Lung (tissue), 12 donors: Measurements from ENCODE around the gene OR6M1. TPM values are rescaled to one million over a fixed set of nuclear protein-coding genes. Genes with fewer than 3 reads are reported as not detected.

Experiments
- ATAC-seq: fragments of 200-7000 bp; cut with Tn5 transposase; one replicate; pipeline ENCODE4 v1.9.1; 2020; ENCODE audit warnings: moderate number of reproducible peaks; ENCODE audit not compliant: insufficient read depth, low FRiP score
- DNase-seq, 3 donors: peaks; one replicate each; pipeline ENCODE4 v3.0.0-alpha.2; 2013 to 2017
- H3K27ac ChIP-seq, 2 donors: one replicate each; pipeline ENCODE4 v1.5.1; 2013; ENCODE audit warnings: mild to moderate bottlenecking in 2 of 2, moderate library complexity in 2 of 2, control low read depth in 1 of 2, inconsistent platforms in 1 of 2, low read depth in 1 of 2, low read length in 1 of 2
- H3K27me3 ChIP-seq, 3 donors: one replicate each; pipeline ENCODE4 v1.5.1; 2013; ENCODE audit warnings: low read length in 2 of 3; ENCODE audit not compliant: control insufficient read depth in 3 of 3, insufficient read depth in 3 of 3
- H3K36me3 ChIP-seq, 4 donors: one replicate each; pipeline ENCODE4 v1.5.1; 2013; ENCODE audit warnings: low read length in 4 of 4, mild to moderate bottlenecking in 1 of 4, moderate library complexity in 1 of 4; ENCODE audit not compliant: control insufficient read depth in 4 of 4, insufficient read depth in 4 of 4
- H3K4me1 ChIP-seq, 5 donors: one replicate each; pipeline ENCODE4 v1.5.1; 2013; ENCODE audit warnings: low read length in 5 of 5, mild to moderate bottlenecking in 2 of 5, moderate library complexity in 1 of 5; ENCODE audit not compliant: control insufficient read depth in 5 of 5, insufficient read depth in 5 of 5
- H3K4me3 ChIP-seq: one replicate; pipeline ENCODE4 v1.5.1; 2013; ENCODE audit warnings: mild to moderate bottlenecking, control low read depth, moderate library complexity
- H3K9ac ChIP-seq, 2 donors: one replicate each; pipeline ENCODE4 v1.5.1; 2013; ENCODE audit warnings: low read length in 2 of 2, control low read depth in 1 of 2; ENCODE audit not compliant: insufficient read depth in 1 of 2
- H3K9me3 ChIP-seq, 4 donors: one replicate each; pipeline ENCODE4 v1.5.1; 2013; ENCODE audit warnings: low read length in 3 of 4, mild to moderate bottlenecking in 1 of 4, moderate library complexity in 1 of 4; ENCODE audit not compliant: control insufficient read depth in 4 of 4, insufficient read depth in 3 of 4
- WGBS, 2 donors: extraction: QIAGEN DNeasy Blood & Tissue Kit; methylation state at CpG; one replicate each; pipeline ENCODE4 v1.1.7; 2013; 5-methylcytosine and 5-hydroxymethylcytosine counted together
- polyA plus RNA-seq, 2 donors: library from polyadenylated mRNA; stranded (reverse); fragments of 200-250 nt; gene quantifications; one replicate each; pipeline ENCODE4 v1.2.1, GENCODE V29; 2013
- total RNA-seq, 2 donors: library from RNA; depleted of rRNA in 1 of 2; stranded (reverse); fragments of >200 nt in 1 of 2; gene quantifications; one replicate each; pipeline ENCODE4 v1.2.1, GENCODE V29; 2014 to 2021
- TF ChIP-seq, protein P1 (sequence below): IDR thresholded peaks from 2 replicates; pipeline ENCODE4 v1.5.1; 2012; ENCODE audit warnings: mild to moderate bottlenecking; ENCODE audit errors: control extremely low read depth, extremely low read depth
- donor health status: control.
- donor health status: control.
- donor health status: Bipolar disorder and iron deficiency.
- donor health status: healthy.
- donor health status: DM: yes; HTN: yes; CAD: no.

Gene OR6M1
- total and polyA plus RNA-seq, 4 donors: not detected

GRCh38 chr11:123775715-123776549 is 30.2 kb downstream of the OR6M1 start:
- no peaks in the 10 kb centered on the region for H3K9me3 ChIP-seq
- no peak overlapping the region for H3K4me3 ChIP-seq
- TF ChIP-seq, protein P1, sequence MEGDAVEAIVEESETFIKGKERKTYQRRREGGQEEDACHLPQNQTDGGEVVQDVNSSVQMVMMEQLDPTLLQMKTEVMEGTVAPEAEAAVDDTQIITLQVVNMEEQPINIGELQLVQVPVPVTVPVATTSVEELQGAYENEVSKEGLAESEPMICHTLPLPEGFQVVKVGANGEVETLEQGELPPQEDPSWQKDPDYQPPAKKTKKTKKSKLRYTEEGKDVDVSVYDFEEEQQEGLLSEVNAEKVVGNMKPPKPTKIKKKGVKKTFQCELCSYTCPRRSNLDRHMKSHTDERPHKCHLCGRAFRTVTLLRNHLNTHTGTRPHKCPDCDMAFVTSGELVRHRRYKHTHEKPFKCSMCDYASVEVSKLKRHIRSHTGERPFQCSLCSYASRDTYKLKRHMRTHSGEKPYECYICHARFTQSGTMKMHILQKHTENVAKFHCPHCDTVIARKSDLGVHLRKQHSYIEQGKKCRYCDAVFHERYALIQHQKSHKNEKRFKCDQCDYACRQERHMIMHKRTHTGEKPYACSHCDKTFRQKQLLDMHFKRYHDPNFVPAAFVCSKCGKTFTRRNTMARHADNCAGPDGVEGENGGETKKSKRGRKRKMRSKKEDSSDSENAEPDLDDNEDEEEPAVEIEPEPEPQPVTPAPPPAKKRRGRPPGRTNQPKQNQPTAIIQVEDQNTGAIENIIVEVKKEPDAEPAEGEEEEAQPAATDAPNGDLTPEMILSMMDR: no peak
- 52 to 63% methylated on average over 4 of the region's 4 CpGs for WGBS, 2 donors
- H3K36me3 ChIP-seq: no peaks in the 10 kb centered on the region
- DNase-seq (no peak), ATAC-seq (no peak)
- H3K27ac ChIP-seq: no peak overlapping the region
- H3K27me3 ChIP-seq: peaks cover 0 to 2% (median 0%) of the 10 kb centered on the region in 3 donors
- no peaks in the 10 kb centered on the region for H3K4me1 ChIP-seq
- no peak overlapping the region for H3K9ac ChIP-seq

GRCh38 chr11:123775289-123775688 is 30.9 kb downstream of the OR6M1 start:
- Histone ChIP-seq H3K4me1 (no peaks in the 10 kb centered on the region), H3K9me3 (no peaks in the 10 kb centered on the region), H3K27me3 (peaks cover 0 to 2% (median 0%) of the 10 kb centered on the region in 3 donors), H3K27ac (no peak overlapping the region), H3K4me3 (no peak overlapping the region), H3K36me3 (no peaks in the 10 kb centered on the region), H3K9ac (no peak overlapping the region)
- 73 to 84% methylated on average over 1 of the region's 1 CpG for WGBS, 2 donors
- ATAC-seq: no peak
- DNase-seq: no peak
- TF ChIP-seq, protein P1: no peak

DNA sequence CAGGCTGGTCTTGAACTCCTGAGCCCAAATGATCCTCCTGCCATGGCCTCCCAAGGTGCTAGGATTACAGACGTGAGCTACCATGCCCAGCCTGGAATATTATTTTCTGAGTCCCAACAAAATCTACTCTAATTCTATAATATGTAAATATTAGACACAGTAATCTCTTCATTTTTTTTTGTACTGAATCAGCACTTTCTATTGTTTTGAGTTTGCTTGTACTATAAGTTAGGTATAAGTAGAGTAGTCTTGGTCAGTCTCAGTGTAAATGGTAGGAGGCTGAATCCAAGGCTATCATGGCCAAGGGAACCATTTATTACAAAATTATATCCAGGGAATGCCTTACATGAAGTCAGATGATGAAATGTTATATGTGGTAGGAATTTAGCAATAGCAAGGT is 32.2 kb downstream of the OR6M1 start:
- no peak overlapping the region for H3K4me3 ChIP-seq
- no peak overlapping the region for H3K9ac ChIP-seq
- DNase-seq: no peak
- no peaks in the 10 kb centered on the region for H3K4me1 ChIP-seq
- H3K27ac ChIP-seq: no peak overlapping the region
- peaks cover 0 to 2% (median 0%) of the 10 kb centered on the region in 3 donors for H3K27me3 ChIP-seq
- no peaks in the 10 kb centered on the region for H3K9me3 ChIP-seq
- 86 to 89% methylated on average over 1 of the region's 1 CpG for WGBS, 2 donors
- TF ChIP-seq, protein P1: no peak
- no peaks in the 10 kb centered on the region for H3K36me3 ChIP-seq
- ATAC-seq: no peak

GRCh38 chr11:123773026-123773425 is 33.1 kb downstream of the OR6M1 start:
- no peak overlapping the region for H3K4me3 ChIP-seq
- no peaks in the 10 kb centered on the region for H3K36me3 ChIP-seq
- H3K4me1 ChIP-seq: no peaks in the 10 kb centered on the region
- 78 to 84% methylated on average over 2 of the region's 2 CpGs for WGBS, 2 donors
- no peak overlapping the region for H3K9ac ChIP-seq
- H3K27ac ChIP-seq: no peak overlapping the region
- ATAC-seq (no peak), DNase-seq (no peak)
- TF ChIP-seq, protein P1: no peak
- no peaks in the 10 kb centered on the region for H3K9me3 ChIP-seq
- H3K27me3 ChIP-seq: peaks cover 0 to 2% (median 0%) of the 10 kb centered on the region in 3 donors
